Muscle of leg (tissue), 16 donors: ENCODE measurements around the gene NLK. TPM values are rescaled to one million over a fixed set of nuclear protein-coding genes. Genes with fewer than 3 reads are reported as not detected.

Source experiments
- DNase-seq: peaks from one replicate; pipeline ENCODE4 v3.0.0; 2013
- H3K27ac ChIP-seq: one replicate; pipeline ENCODE4 v1.5.1; 2013; ENCODE audit warnings: mild to moderate bottlenecking, low read length, control low read depth
- H3K27me3 ChIP-seq: one replicate; pipeline ENCODE4 v1.6.1; 2013; ENCODE audit warnings: low read length; ENCODE audit not compliant: control insufficient read depth, insufficient read depth
- H3K36me3 ChIP-seq: one replicate; pipeline ENCODE4 v1.6.1; 2013; ENCODE audit warnings: low read length; ENCODE audit not compliant: control insufficient read depth, insufficient read depth
- H3K4me1 ChIP-seq: one replicate; pipeline ENCODE4 v1.6.1; 2013; ENCODE audit warnings: low read length; ENCODE audit not compliant: control insufficient read depth, insufficient read depth
- H3K4me3 ChIP-seq: one replicate; pipeline ENCODE4 v1.5.1; 2013; ENCODE audit warnings: low read length, control low read depth
- H3K9me3 ChIP-seq: replicated peaks from 2 replicates; pipeline ENCODE4 v1.6.1; 2013; ENCODE audit warnings: low read depth, low read length; ENCODE audit not compliant: control insufficient read depth
- WGBS: methylation state at CpG from one replicate; pipeline ENCODE4 v1.1.5; 2013; ENCODE audit warnings: missing lambda C conversion rate; ENCODE audit not compliant: insufficient coverage; 5-methylcytosine and 5-hydroxymethylcytosine counted together
- long read RNA-seq, 11 donors: transcript quantifications; one replicate each; lab custom pipeline, GENCODE V29; 2026
- polyA plus RNA-seq, 8 donors: library from polyadenylated mRNA; unstranded; fragments of 120-200 nt; gene quantifications; one replicate each; pipeline versions ENCODE4 v1.2.1 to v1.2.3, GENCODE V29; 2013; ENCODE audit warnings: inconsistent platforms in 1 of 8, low replicate concordance in 1 of 8; ENCODE audit not compliant: insufficient read length in 8 of 8, insufficient read depth in 1 of 8
- total RNA-seq: library from RNA; stranded (reverse); fragments of 120-200 nt; gene quantifications from one replicate; pipeline ENCODE4 v1.2.4, GENCODE V29; 2013

NLK gene
- total RNA-seq (9.7 TPM), polyA plus RNA-seq (10 to 100 TPM in 1 of 8 donors, 1 to 10 TPM in 7; 6.5 to 10.1 (median 7.6) TPM)
- long read RNA-seq, donor 1, full-length matches to known transcripts: 2 of 2 reads
- long read RNA-seq, donor 1, partial matches to known transcripts: 0 of 2 reads
- long read RNA-seq, donor 1, other reads (novel, unspliced or antisense): 0 of 2 reads
- long read RNA-seq, donor 2: 0 reads
- long read RNA-seq, donor 3: 0 reads
- long read RNA-seq, donor 4, full-length matches to known transcripts: 2 of 9 reads
- long read RNA-seq, donor 4, partial matches to known transcripts: 7 of 9 reads
- long read RNA-seq, donor 4, other reads (novel, unspliced or antisense): 0 of 9 reads
- long read RNA-seq, donor 5, full-length matches to known transcripts: 3 of 3 reads
- long read RNA-seq, donor 5, partial matches to known transcripts: 0 of 3 reads
- long read RNA-seq, donor 5, other reads (novel, unspliced or antisense): 0 of 3 reads
- long read RNA-seq, donor 6, full-length matches to known transcripts: 3 of 3 reads
- long read RNA-seq, donor 6, partial matches to known transcripts: 0 of 3 reads
- long read RNA-seq, donor 6, other reads (novel, unspliced or antisense): 0 of 3 reads
- long read RNA-seq, donor 7, partial matches to known transcripts: 0 of 1 reads
- long read RNA-seq, donor 7, other reads (novel, unspliced or antisense): 0 of 1 reads
- long read RNA-seq, donor 8: 0 reads
- long read RNA-seq, donor 9, full-length matches to known transcripts: 2 of 2 reads
- long read RNA-seq, donor 9, partial matches to known transcripts: 0 of 2 reads
- long read RNA-seq, donor 9, other reads (novel, unspliced or antisense): 0 of 2 reads
- long read RNA-seq, donor 10, full-length matches to known transcripts: 1 of 1 reads
- long read RNA-seq, donor 10, partial matches to known transcripts: 0 of 1 reads
- long read RNA-seq, donor 10, other reads (novel, unspliced or antisense): 0 of 1 reads
- long read RNA-seq, donor 11, partial matches to known transcripts: 0 of 1 reads
- long read RNA-seq, donor 11, other reads (novel, unspliced or antisense): 0 of 1 reads

GRCh38 chr17:28042657-28042720 is at the start of gene NLK:
TSS of gene NLK (plus strand) at chr17:28042677. CDS start at chr17:28042874, 197 bp downstream.
- Histone ChIP-seq H3K27me3 (no peaks in the 10 kb centered on the region), H3K9me3 (no peaks in the 10 kb centered on the region), H3K4me1 (peaks cover 9% of the 10 kb centered on the region), H3K27ac (peak within 1 kb of the TSS; percentile 78), H3K36me3 (no peaks in the 10 kb centered on the region), H3K4me3 (peak within 1 kb of the TSS; percentile 88)
- DNase-seq: no peak
- no CpG with 5 or more reads among the region's 1 CpG for WGBS

- H3K4me1 ChIP-seq: no peaks in the 10 kb centered on the region
- H3K9me3 ChIP-seq: no peaks in the 10 kb centered on the region
- H3K27ac ChIP-seq: no peak overlapping the region
- 64% methylated on average over 1 of the region's 3 CpGs for WGBS
- H3K27me3 ChIP-seq: no peaks in the 10 kb centered on the region
- H3K4me3 ChIP-seq: no peak overlapping the region
- no peak for DNase-seq
- no peaks in the 10 kb centered on the region for H3K36me3 ChIP-seq
Observed at GRCh38 chr17:27993161-27993695, 49.2 kb upstream of the NLK start.

- Histone ChIP-seq H3K9me3 (no peaks in the 10 kb centered on the region), H3K4me3 (no peak overlapping the region), H3K27me3 (no peaks in the 10 kb centered on the region), H3K4me1 (no peaks in the 10 kb centered on the region), H3K27ac (no peak overlapping the region), H3K36me3 (no peaks in the 10 kb centered on the region)
- WGBS: 47% methylated on average over 4 of the region's 7 CpGs
- DNase-seq: no peak
Observed at GRCh38 chr17:27993723-27994310, 48.7 kb upstream of the NLK start.

DNA sequence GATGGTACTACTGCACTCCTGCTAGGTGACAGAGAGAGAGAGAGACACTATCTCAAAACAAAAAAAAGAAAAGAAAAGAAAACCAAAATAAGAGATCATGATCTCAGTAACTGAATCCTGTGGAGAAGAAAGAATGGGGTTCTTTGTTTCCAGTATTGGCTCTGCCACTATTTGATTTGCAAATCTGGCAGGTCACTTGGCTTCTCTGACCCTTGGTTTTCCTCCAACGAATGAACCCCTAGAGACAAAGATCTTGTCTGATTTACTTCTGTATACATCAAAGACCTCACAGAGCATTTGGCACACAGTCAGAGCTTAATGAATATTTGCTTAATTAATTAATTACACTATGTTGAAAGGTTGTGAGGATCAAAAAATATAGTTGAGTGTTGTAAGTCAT is 47.9 kb upstream of the NLK start:
- Histone ChIP-seq H3K27me3 (no peaks in the 10 kb centered on the region), H3K4me1 (no peaks in the 10 kb centered on the region), H3K27ac (no peak overlapping the region), H3K4me3 (no peak overlapping the region), H3K9me3 (no peaks in the 10 kb centered on the region), H3K36me3 (no peaks in the 10 kb centered on the region)
- WGBS: no CpG with 5 or more reads among the region's 1 CpG
- DNase-seq: no peak

DNA sequence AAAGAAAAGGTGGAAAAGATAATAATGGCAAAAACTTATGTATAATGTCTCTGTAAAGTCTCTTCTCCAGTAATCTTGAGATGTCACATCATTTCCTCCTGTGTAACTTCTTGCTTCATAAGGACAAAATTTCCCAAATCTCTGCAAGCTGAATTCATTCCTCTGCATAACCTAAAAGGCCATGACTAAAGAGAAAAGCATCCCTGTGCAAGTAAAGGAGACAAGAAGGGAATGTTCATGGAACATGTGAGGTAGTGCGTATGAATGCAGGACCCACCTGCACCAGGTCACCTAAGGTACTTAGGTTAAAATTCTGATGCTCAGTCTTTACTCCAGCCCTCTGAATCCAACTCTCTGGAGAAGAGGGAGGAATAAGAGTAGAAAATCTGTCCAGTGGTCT is 46.9 kb upstream of the NLK start:
- no peaks in the 10 kb centered on the region for H3K4me1 ChIP-seq
- no peaks in the 10 kb centered on the region for H3K9me3 ChIP-seq
- H3K4me3 ChIP-seq: no peak overlapping the region
- DNase-seq: no peak
- H3K27me3 ChIP-seq: no peaks in the 10 kb centered on the region
- H3K36me3 ChIP-seq: no peaks in the 10 kb centered on the region
- no CpG with 5 or more reads among the region's 1 CpG for WGBS
- no peak overlapping the region for H3K27ac ChIP-seq

DNA sequence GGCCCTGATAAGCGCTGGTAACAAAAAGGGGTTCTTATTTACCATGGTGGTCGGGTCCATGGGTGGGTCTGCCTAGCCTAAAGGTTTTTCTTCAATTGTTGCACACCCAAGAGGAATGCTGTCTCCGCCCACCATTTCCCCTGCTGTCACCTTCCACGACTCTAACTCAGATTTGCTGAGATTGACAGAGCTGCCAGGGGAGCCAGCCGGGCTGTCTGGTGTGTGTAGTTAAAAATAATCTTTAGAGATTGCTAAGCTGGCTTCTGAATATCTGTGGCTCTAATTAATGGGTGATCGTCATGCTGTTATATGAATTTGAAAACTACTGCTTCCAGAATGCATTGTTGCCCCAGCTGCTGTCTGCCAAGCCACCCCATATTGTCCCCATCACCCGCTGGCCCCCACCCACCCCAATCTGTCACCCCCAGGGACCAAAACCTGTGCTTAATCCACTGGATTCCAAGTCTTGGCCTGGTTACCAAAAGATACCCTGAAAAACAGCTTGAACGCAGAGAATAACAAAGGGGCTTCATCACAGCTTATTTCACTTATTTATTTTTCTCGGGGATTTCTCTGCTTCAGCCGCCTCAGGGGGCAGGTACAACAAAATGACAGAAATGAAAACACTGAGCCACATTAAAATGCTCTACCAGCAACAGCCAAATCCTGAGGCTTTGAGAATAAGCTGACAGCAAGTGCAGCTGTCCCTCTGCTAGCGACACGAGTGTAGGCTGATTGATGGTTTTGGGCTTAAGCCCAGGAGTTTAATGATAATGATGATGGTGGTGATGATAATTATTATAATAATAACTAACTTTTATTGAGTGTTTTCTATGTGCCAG is 46.1 kb upstream of the NLK start:
- DNase-seq: no peak
- Histone ChIP-seq H3K27ac (no peak overlapping the region), H3K36me3 (no peaks in the 10 kb centered on the region), H3K4me3 (no peak overlapping the region), H3K4me1 (no peaks in the 10 kb centered on the region), H3K27me3 (no peaks in the 10 kb centered on the region), H3K9me3 (no peaks in the 10 kb centered on the region)
- 71% methylated on average over 3 of the region's 12 CpGs for WGBS

GRCh38 chr17:27997044-27997401 is 45.5 kb upstream of the NLK start:
- Histone ChIP-seq H3K9me3 (no peaks in the 10 kb centered on the region), H3K4me3 (no peak overlapping the region), H3K27ac (no peak overlapping the region), H3K4me1 (no peaks in the 10 kb centered on the region), H3K36me3 (no peaks in the 10 kb centered on the region), H3K27me3 (no peaks in the 10 kb centered on the region)
- DNase-seq: no peak

GRCh38 chr17:27997522-27997921 is 45.0 kb upstream of the NLK start:
- no peak overlapping the region for H3K4me3 ChIP-seq
- no peaks in the 10 kb centered on the region for H3K36me3 ChIP-seq
- H3K4me1 ChIP-seq: no peaks in the 10 kb centered on the region
- DNase-seq: no peak
- H3K9me3 ChIP-seq: no peaks in the 10 kb centered on the region
- 52% methylated on average over 2 of the region's 3 CpGs for WGBS
- no peaks in the 10 kb centered on the region for H3K27me3 ChIP-seq
- no peak overlapping the region for H3K27ac ChIP-seq

GRCh38 chr17:28001149-28001548 is 41.3 kb upstream of the NLK start:
- H3K4me1 ChIP-seq: no peaks in the 10 kb centered on the region
- no peaks in the 10 kb centered on the region for H3K9me3 ChIP-seq
- H3K4me3 ChIP-seq: no peak overlapping the region
- no peaks in the 10 kb centered on the region for H3K36me3 ChIP-seq
- WGBS: 90% methylated on average over 2 of the region's 3 CpGs
- DNase-seq: no peak
- H3K27ac ChIP-seq: no peak overlapping the region
- H3K27me3 ChIP-seq: no peaks in the 10 kb centered on the region
